ENCODE results near the gene HDGFL3. TPM values are rescaled to one million over a fixed set of nuclear protein-coding genes. Genes with fewer than 3 reads are reported as not detected.
"Not testable (repeated sequence)": the region's sequence is repeated elsewhere in the genome, so short reads cannot be mapped to it uniquely, and the experiment has no call there.

Gene HDGFL3
- total and polyA plus RNA-seq, 2 donors (not counting 1 experiment from before 2014, with no cell fraction given) = 0.12 to 2.5 TPM

DNA sequence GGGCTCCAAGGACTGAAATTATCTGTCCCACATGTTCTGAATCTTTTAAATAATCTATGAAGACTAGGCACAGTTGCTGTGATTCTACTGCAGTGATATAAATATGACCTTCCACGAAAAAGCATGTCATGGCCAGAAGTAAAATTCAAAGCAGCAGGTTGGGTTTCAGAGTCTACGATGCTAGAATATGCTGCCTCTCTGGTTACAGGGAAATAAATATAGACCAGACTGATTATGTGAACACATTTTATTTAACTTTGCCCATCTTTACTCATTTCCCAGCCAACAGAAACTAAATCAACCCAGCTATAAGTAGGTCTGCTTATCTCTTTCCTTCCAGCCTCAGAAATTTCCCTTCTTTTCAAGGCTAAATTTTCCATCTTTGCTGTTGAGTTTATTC, 120.0 kb downstream of the HDGFL3 start:
- peaks cover 6% of the 10 kb centered on the region for H3K4me1 Mint-ChIP-seq
- Histone ChIP-seq H3K4me2 (replicated peaks; ENCODE audit: low read depth, low read length, poor library complexity, severe bottlenecking) (no peak overlapping the region), H3K9me3 (ENCODE audit: control extremely low read depth in 1 of 3, control insufficient read depth in 2 of 3, insufficient read depth in 1 of 3, low read length in 2 of 3) (peaks cover 0 to 1% (median 0%) of the 10 kb centered on the region in 3 donors), H3K27ac (ENCODE audit: low read length in 2 of 2) (no peak overlapping the region), H3K36me3 (replicated peaks in 1 of 2; ENCODE audit: control extremely low read depth in 1 of 2, control insufficient read depth in 1 of 2, extremely low read depth in 1 of 2, insufficient read depth in 2 of 2, low read length in 1 of 2) (no peaks in the 10 kb centered on the region), H2AFZ (ENCODE audit: insufficient read depth, low read depth, low read length, poor library complexity, severe bottlenecking) (no peak overlapping the region), H3K27me3 (replicated peaks in 1 of 4; ENCODE audit: control extremely low read depth in 1 of 4, control insufficient read depth in 3 of 4, insufficient read depth in 4 of 4, low read length in 3 of 4) (peaks cover 0 to 11% (median 6%) of the 10 kb centered on the region in 4 experiments), H4K20me1 (ENCODE audit: control insufficient read depth, insufficient read depth, low read length, poor library complexity, severe bottlenecking) (no peaks in the 10 kb centered on the region), H3K9ac (ENCODE audit: low read length) (no peak overlapping the region), H3K4me3 (ENCODE audit: control extremely low read depth in 1 of 5, extremely low read depth in 1 of 5, insufficient read depth in 1 of 5, low read depth in 2 of 5, low read length in 4 of 5) (no peak overlapping the region), H3K79me2 (ENCODE audit: control insufficient read depth, insufficient read depth, low read length) (no peaks in the 10 kb centered on the region), H3K4me1 (ENCODE audit: control insufficient read depth in 2 of 2, insufficient read depth in 2 of 2, low read length in 2 of 2) (peaks cover 8 to 11% of the 10 kb centered on the region in 2 donors)
- no peak overlapping the region for H3K4me3 Mint-ChIP-seq
- H3K9me3 Mint-ChIP-seq (ENCODE audit: insufficient read depth) = no peaks in the 10 kb centered on the region
- intact Hi-C loops (cut with micrococcal nuclease) = no loop called here
- no CpG with 5 or more reads among the region's 2 CpGs for WGBS (ENCODE audit: insufficient coverage)
- H3K27me3 Mint-ChIP-seq = peaks cover 33% of the 10 kb centered on the region
- DNase-seq (no peak), ATAC-seq (ENCODE audit: low read depth) (no peak)
- CTCF ChIA-PET = no interaction called here
- no peak overlapping the region for H3K27ac Mint-ChIP-seq
- POLR2A ChIA-PET = no interaction called here
- TF ChIP-seq EZH2 (IDR thresholded peaks at IDR 0.05; ENCODE audit: borderline replicate concordance, insufficient read depth, low read depth, low read length, poor library complexity, severe bottlenecking) = no peak
- TF ChIP-seq CTCF (IDR thresholded peaks at IDR 0.05) = no peak

GRCh38 chr15:83085864-83086552, 121.6 kb downstream of the HDGFL3 start:
- H3K27ac ChIP-seq (ENCODE audit: low read length in 2 of 2); H3K9me3 Mint-ChIP-seq (ENCODE audit: insufficient read depth); intact Hi-C loops (cut with micrococcal nuclease); H3K4me3 ChIP-seq (ENCODE audit: control extremely low read depth in 1 of 5, extremely low read depth in 1 of 5, insufficient read depth in 1 of 5, low read depth in 2 of 5, low read length in 4 of 5); DNase-seq; H3K36me3 ChIP-seq (replicated peaks in 1 of 2; ENCODE audit: control extremely low read depth in 1 of 2, control insufficient read depth in 1 of 2, extremely low read depth in 1 of 2, insufficient read depth in 2 of 2, low read length in 1 of 2); H3K9me3 ChIP-seq (ENCODE audit: control extremely low read depth in 1 of 3, control insufficient read depth in 2 of 3, insufficient read depth in 1 of 3, low read length in 2 of 3); H3K4me1 ChIP-seq (ENCODE audit: control insufficient read depth in 2 of 2, insufficient read depth in 2 of 2, low read length in 2 of 2); H3K79me2 ChIP-seq (ENCODE audit: control insufficient read depth, insufficient read depth, low read length); CTCF ChIA-PET; H2AFZ ChIP-seq (ENCODE audit: insufficient read depth, low read depth, low read length, poor library complexity, severe bottlenecking); H3K4me1 Mint-ChIP-seq; H3K4me3 Mint-ChIP-seq; H3K9ac ChIP-seq (ENCODE audit: low read length); ATAC-seq (ENCODE audit: low read depth); H4K20me1 ChIP-seq (ENCODE audit: control insufficient read depth, insufficient read depth, low read length, poor library complexity, severe bottlenecking); POLR2A ChIA-PET; H3K4me2 ChIP-seq (replicated peaks; ENCODE audit: low read depth, low read length, poor library complexity, severe bottlenecking); H3K27ac Mint-ChIP-seq: not testable (repeated sequence)
- peaks cover 37% of the 10 kb centered on the region for H3K27me3 Mint-ChIP-seq
- peaks cover 0 to 11% (median 6%) of the 10 kb centered on the region in 4 experiments for H3K27me3 ChIP-seq (replicated peaks in 1 of 4; ENCODE audit: control extremely low read depth in 1 of 4, control insufficient read depth in 3 of 4, insufficient read depth in 4 of 4, low read length in 3 of 4)
- 93% methylated on average over 4 of the region's 8 CpGs for WGBS (ENCODE audit: insufficient coverage)

DNA sequence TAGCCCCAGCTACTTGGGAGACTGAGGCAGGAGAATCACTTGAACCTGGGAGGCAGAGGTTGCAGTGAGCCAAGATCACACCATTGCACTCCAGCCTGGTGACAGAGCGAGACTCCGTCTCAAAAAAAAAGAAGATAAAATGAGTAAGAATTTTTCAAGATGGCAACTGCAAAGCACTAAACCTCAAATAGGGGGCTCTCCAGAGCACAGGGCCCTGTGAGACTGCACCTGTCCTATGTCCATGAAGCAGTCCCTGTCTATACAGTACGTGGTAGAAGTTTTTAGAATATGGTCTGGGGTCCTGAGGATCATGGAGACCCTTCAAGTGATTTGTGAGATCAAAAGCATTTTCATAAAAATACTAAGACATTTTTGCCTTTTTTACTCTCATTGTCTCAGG, 122.2 kb downstream of the HDGFL3 start:
- intact Hi-C loops (cut with micrococcal nuclease); H3K9me3 Mint-ChIP-seq (ENCODE audit: insufficient read depth); H3K4me2 ChIP-seq (replicated peaks; ENCODE audit: low read depth, low read length, poor library complexity, severe bottlenecking); H3K36me3 ChIP-seq (replicated peaks in 1 of 2; ENCODE audit: control extremely low read depth in 1 of 2, control insufficient read depth in 1 of 2, extremely low read depth in 1 of 2, insufficient read depth in 2 of 2, low read length in 1 of 2); H3K4me1 Mint-ChIP-seq; H3K4me3 ChIP-seq (ENCODE audit: control extremely low read depth in 1 of 5, extremely low read depth in 1 of 5, insufficient read depth in 1 of 5, low read depth in 2 of 5, low read length in 4 of 5); H3K9me3 ChIP-seq (ENCODE audit: control extremely low read depth in 1 of 3, control insufficient read depth in 2 of 3, insufficient read depth in 1 of 3, low read length in 2 of 3); H3K9ac ChIP-seq (ENCODE audit: low read length); H4K20me1 ChIP-seq (ENCODE audit: control insufficient read depth, insufficient read depth, low read length, poor library complexity, severe bottlenecking); DNase-seq; H2AFZ ChIP-seq (ENCODE audit: insufficient read depth, low read depth, low read length, poor library complexity, severe bottlenecking); H3K27ac ChIP-seq (ENCODE audit: low read length in 2 of 2); H3K4me3 Mint-ChIP-seq; ATAC-seq (ENCODE audit: low read depth); H3K4me1 ChIP-seq (ENCODE audit: control insufficient read depth in 2 of 2, insufficient read depth in 2 of 2, low read length in 2 of 2); H3K27ac Mint-ChIP-seq; H3K79me2 ChIP-seq (ENCODE audit: control insufficient read depth, insufficient read depth, low read length); CTCF ChIA-PET; POLR2A ChIA-PET: not testable (repeated sequence)
- peaks cover 39% of the 10 kb centered on the region for H3K27me3 Mint-ChIP-seq
- WGBS (ENCODE audit: insufficient coverage) = 100% methylated on average over 2 of the region's 3 CpGs
- H3K27me3 ChIP-seq (replicated peaks in 1 of 4; ENCODE audit: control extremely low read depth in 1 of 4, control insufficient read depth in 3 of 4, insufficient read depth in 4 of 4, low read length in 3 of 4) = peaks cover 0 to 11% (median 6%) of the 10 kb centered on the region in 4 experiments
